ENCODE data around the gene MARK3. TPM values are rescaled to one million over a fixed set of nuclear protein-coding genes. Genes with fewer than 3 reads are reported as not detected.

The MARK3 gene
- total and polyA plus RNA-seq, 2 of the 4 experiments (the other 2 are of a cell fraction) = 78.5 to 80.5 TPM

DNA sequence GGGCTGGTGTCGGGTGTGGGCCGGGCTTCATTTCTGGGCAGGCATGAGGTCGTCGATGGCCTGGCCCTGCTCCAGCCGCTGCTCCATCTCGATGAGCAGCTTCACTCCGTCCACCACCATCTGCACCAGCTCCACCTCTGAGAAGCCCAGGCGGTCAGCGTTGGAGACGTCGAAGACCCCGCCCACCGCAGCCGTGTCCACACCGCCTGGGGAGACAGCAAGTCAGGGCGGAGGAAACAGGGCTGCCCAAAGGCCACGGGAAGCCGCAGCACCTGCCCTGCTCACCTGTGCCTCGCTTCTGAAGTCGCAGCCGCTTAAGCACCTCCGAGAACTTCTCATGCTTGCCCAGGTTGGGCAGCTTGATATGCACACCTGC, 134.6 kb downstream of the MARK3 start:
- H2AK9ac ChIP-seq (replicated peaks; ENCODE audit: low read depth, low read length, poor library complexity) = no peak overlapping the region
- no peak overlapping the region for H4K8ac ChIP-seq (ENCODE audit: low read depth in 2 of 2, low read length in 2 of 2)
- no peak overlapping the region for H3K4me2 ChIP-seq (ENCODE audit: low read depth, low read length)
- dilution Hi-C loops (cut with HindIII; ENCODE audit: low sequenced_read_pairs, unreplicated experiment) (no loop called here), in situ Hi-C loops (cut with MboI; ENCODE audit: low sequenced_read_pairs) (no loop called here), intact Hi-C loops (cut with micrococcal nuclease) (no loop called here)
- no peak overlapping the region for H4K5ac ChIP-seq (ENCODE audit: low read depth, low read length)
- H3K36me3 ChIP-seq (ENCODE audit: control insufficient read depth, insufficient read depth, low read length) = peaks cover 2% of the 10 kb centered on the region; the same call in 1 of the 2 replicates
- no peak overlapping the region for H2BK15ac ChIP-seq (ENCODE audit: low read depth, low read length)
- peaks cover 18% of the 10 kb centered on the region for H3K4me1 ChIP-seq (ENCODE audit: control insufficient read depth, insufficient read depth, low read length)
- no peak overlapping the region for H2BK5ac ChIP-seq (ENCODE audit: low read depth, low read length, poor library complexity, severe bottlenecking)
- no peak overlapping the region for H3K9ac ChIP-seq (ENCODE audit: low read depth, low read length)
- no peak overlapping the region for H4K91ac ChIP-seq (ENCODE audit: insufficient read depth, low read depth, low read length)
- ATAC-seq (ENCODE audit: low read depth) (no peak), DNase-seq (no peak)
- H3K4me3 ChIP-seq (ENCODE audit: insufficient read depth, low read depth, low read length) = no peak overlapping the region
- no TSS peak for BruUV-seq (replicated peaks)
- peaks cover 0 to 5% of the 10 kb centered on the region in 2 experiments; a peak in 1 of 4 replicates for H3K79me1 ChIP-seq (ENCODE audit: low read depth in 1 of 2, low read length in 2 of 2)
- H3K18ac ChIP-seq (ENCODE audit: low read depth, low read length) = no peak overlapping the region
- H2AK5ac ChIP-seq (ENCODE audit: low read depth, low read length) = no peak overlapping the region
- CTCF ChIA-PET = interaction anchor here (0.9 kb wide), 1 partner anchor 28 kb away, joined by 3 read pairs; no protein-coding TSS in a partner anchor
- no peaks in the 10 kb centered on the region for H3K9me1 ChIP-seq (ENCODE audit: insufficient read depth, low read length)
- no peak overlapping the region for H3K56ac ChIP-seq (ENCODE audit: extremely low read depth, insufficient read depth, low read length)
- no peak overlapping the region for H2BK20ac ChIP-seq (ENCODE audit: low read depth, low read length)
- no peak overlapping the region for H2BK120ac ChIP-seq (ENCODE audit: low read depth, low read length)
- no peak for TF ChIP-seq BHLHE40 (IDR thresholded peaks at IDR 0.05; ENCODE audit: low read depth, low read length)
- no peak for TF ChIP-seq RCOR1 (IDR thresholded peaks at IDR 0.05; ENCODE audit: insufficient replicate concordance, low read length)
- no peak overlapping the region for H3K27ac ChIP-seq (ENCODE audit: insufficient read depth, low read length)
- no peak overlapping the region for H3K23ac ChIP-seq (ENCODE audit: low read depth, low read length)
- POLR2A ChIA-PET (ENCODE audit: unreplicated experiment) = no interaction called here
- H3K27me3 ChIP-seq (ENCODE audit: control insufficient read depth, insufficient read depth, low read length) = peaks cover 15% of the 10 kb centered on the region
- no peak overlapping the region for H2AFZ ChIP-seq (replicated peaks; ENCODE audit: low read length, poor library complexity)
- no peak overlapping the region for H3K4ac ChIP-seq (ENCODE audit: low read depth, low read length)
- WGBS, 2 experiments (ENCODE audit: extremely low coverage in 2 of 2, insufficient read length in 1 of 2) = 56% methylated on average over 5 of the region's 22 CpGs; no CpG with 5 or more reads in 1 of the 2 experiments
- no peak overlapping the region for H3K14ac ChIP-seq (replicated peaks; ENCODE audit: low read depth, low read length)
- H4K20me1 ChIP-seq (ENCODE audit: insufficient read depth, low read length) = peaks cover 11% of the 10 kb centered on the region
- H3K9me3 ChIP-seq (ENCODE audit: control insufficient read depth, insufficient read depth, low read length) = no peaks in the 10 kb centered on the region

All from IMR-90 (cell line).